Motor neuron (in vitro differentiated cells): ENCODE data around the gene NPAS3. TPM values are rescaled to one million over a fixed set of nuclear protein-coding genes. Genes with fewer than 3 reads are reported as not detected.
"Not testable (repeated sequence)": the region's sequence is repeated elsewhere in the genome, so short reads cannot be mapped to it uniquely, and the experiment has no call there.

ENCODE experiments used
- ATAC-seq, 8 experiments: fragments of 200-7000 bp; cut with Tn5 transposase; replicated peaks in 6 of 8; 2 replicates each; pipeline ENCODE4 v1.8.0; 2021; ENCODE audit warnings: mild to moderate bottlenecking in 8 of 8, moderate library complexity in 8 of 8
- H3K27ac ChIP-seq, 2 donors: fragments of 250-450 bp; sonication (Bioruptor Pico); 2 replicates each; pipeline ENCODE4 v1.9.0; 2021; ENCODE audit warnings: antibody characterized with exemption in 2 of 2, mild to moderate bottlenecking in 2 of 2, moderate library complexity in 1 of 2
- H3K4me1 ChIP-seq, 2 donors: fragments of 250-450 bp; sonication (Bioruptor Pico); replicated peaks in 1 of 2; 2 replicates each; pipeline ENCODE4 v1.6.1; 2021; ENCODE audit warnings: antibody characterized with exemption in 2 of 2, mild to moderate bottlenecking in 2 of 2, moderate library complexity in 1 of 2
- H3K4me3 ChIP-seq, 5 donors: fragments of 250-450 bp; sonication (Bioruptor Pico); 2 replicates each; pipeline ENCODE4 v1.9.0; 2021; ENCODE audit warnings: antibody characterized with exemption in 5 of 5, mild to moderate bottlenecking in 5 of 5, moderate library complexity in 4 of 5
- WGBS, 10 experiments: fragments of 450-650 bp; shearing (Covaris generic); methylation state at CpG; one replicate each; pipeline ENCODE4 v1.0.0; 2022; 5-methylcytosine and 5-hydroxymethylcytosine counted together
- in situ Hi-C, 9 experiments: fragments of 400-800 bp; cut with MboI; loops; one replicate each; pipeline ENCODE4 v1.15.0; 2021; ENCODE audit warnings: low sequenced_read_pairs in 9 of 9, low pct_unique_long_range_greater_than_20kb in 2 of 9; ENCODE audit not compliant: unreplicated experiment in 9 of 9
- total RNA-seq, 8 experiments: library from RNA; unstranded; fragments of 300-600 nt; gene quantifications; 2 replicates each; pipeline versions ENCODE4 v1.2.3 to v1.2.4, GENCODE V29; 2022

Gene NPAS3
- total RNA-seq, 8 experiments from 2014 or later = 0.22 to 45.8 (median 11.7) TPM; not detected in 1

GRCh38 chr14:33063521-33063920, 124.8 kb downstream of the NPAS3 start:
- Histone ChIP-seq H3K4me3 (no peak overlapping the region), H3K4me1 (peaks cover 6 to 16% of the 10 kb centered on the region in 2 donors), H3K27ac (no peak overlapping the region)
- ATAC-seq = no peak
- WGBS, 10 experiments = 85 to 100% (median 97%) methylated on average over 2 to 4 of the region's 4 CpGs; no CpG with 5 or more reads in 1 of the 10 experiments
- in situ Hi-C loops = no loop called here

DNA sequence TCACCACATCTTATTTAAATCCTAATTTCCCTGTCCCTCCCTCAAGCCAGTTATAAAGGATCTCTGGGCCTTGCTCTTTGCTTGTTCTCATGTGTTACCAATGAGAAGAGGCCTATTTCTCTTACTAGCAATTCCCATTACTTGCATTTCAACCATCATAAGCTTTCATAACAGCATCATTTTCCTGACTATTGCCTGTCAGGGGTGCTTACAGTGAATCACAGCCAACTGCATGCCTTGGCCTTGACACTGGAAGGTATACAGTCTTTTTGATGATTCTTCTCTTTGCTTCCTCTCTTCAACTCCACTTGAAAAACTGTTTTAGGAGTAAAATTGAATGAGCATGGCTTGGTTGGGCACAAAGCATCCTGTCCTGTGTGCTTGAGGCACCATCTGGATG, 127.0 kb downstream of the NPAS3 start:
- Histone ChIP-seq H3K27ac (no peak overlapping the region), H3K4me1 (peaks cover 10 to 23% of the 10 kb centered on the region in 2 donors), H3K4me3 (no peak overlapping the region)
- ATAC-seq = no peak
- in situ Hi-C loops = no loop called here

DNA sequence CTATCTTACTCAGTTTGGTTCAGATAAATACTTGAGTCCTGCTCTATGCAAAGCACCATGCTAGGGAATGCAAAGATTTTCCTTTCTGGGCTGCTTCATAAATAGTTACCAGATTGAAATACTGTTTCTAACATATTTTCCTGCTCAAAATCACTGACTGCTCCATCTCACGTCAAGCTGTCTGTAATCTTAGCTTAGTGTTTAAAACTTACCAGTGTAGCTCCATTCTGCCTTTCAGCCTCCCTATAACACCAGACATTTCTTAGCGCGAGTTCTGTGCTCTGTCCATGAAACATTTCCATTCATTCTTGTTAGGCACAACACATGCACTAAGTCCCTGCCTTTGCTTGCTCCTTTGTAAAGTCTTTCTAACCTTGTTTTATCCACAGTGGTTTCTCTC, 129.4 kb downstream of the NPAS3 start:
- 57 to 100% (median 98%) methylated on average over 1 to 3 of the region's 3 CpGs for WGBS, 10 experiments
- Histone ChIP-seq H3K4me1 (peaks cover 16% of the 10 kb centered on the region in 2 donors), H3K4me3 (no peak overlapping the region), H3K27ac (no peak overlapping the region)
- ATAC-seq = no peak
- in situ Hi-C loops = no loop called here

GRCh38 chr14:33068626-33069025, 129.9 kb downstream of the NPAS3 start:
- Histone ChIP-seq H3K27ac (no peak overlapping the region), H3K4me3 (no peak overlapping the region), H3K4me1 (peaks cover 16% of the 10 kb centered on the region in 2 donors)
- peak in 1 of 8 experiments; percentile 28 for ATAC-seq
- in situ Hi-C loops = no loop called here
- 63 to 100% (median 83%) methylated on average over 1 to 5 of the region's 6 CpGs; no CpG with 5 or more reads in 1 of the 10 experiments for WGBS, 10 experiments

- ATAC-seq = peak in 5 of 8 experiments; percentile 27 to 77 (median 47)
- Histone ChIP-seq H3K4me3 (no peak overlapping the region), H3K4me1 (peaks cover 16% of the 10 kb centered on the region in 2 donors), H3K27ac (no peak overlapping the region)
- in situ Hi-C loops = no loop called here
- WGBS, 10 experiments = 46 to 96% (median 80%) methylated on average over 1 to 5 of the region's 5 CpGs; no CpG with 5 or more reads in 1 of the 10 experiments
Measured at GRCh38 chr14:33070475-33070874, 131.8 kb downstream of the NPAS3 start.

DNA sequence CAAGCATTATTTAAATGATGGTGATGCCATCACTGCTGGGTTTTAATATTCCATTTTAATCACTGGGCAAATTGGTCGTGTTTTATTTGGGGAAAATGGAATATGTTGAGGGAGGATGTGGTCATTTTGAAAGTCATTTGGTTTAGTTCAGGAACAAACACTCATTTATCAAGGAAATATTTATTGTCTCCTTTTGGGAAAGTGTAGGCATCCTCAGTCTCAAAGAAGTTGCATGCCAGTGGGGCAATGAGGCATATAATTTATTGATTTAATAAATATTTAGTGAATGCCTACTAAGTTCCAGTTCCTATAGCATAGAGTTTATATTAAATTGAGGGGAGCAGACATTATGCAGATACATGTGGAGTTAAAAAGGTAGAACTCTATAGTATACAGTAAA, 134.3 kb downstream of the NPAS3 start:
- 0 to 88% (median 56%) methylated on average over 1 of the region's 1 CpG; no CpG with 5 or more reads in 3 of the 10 experiments for WGBS, 10 experiments
- no peak for ATAC-seq
- no peak overlapping the region for H3K27ac ChIP-seq
- H3K4me1 ChIP-seq = peaks cover 9 to 10% of the 10 kb centered on the region in 2 donors
- in situ Hi-C loops = no loop called here
- no peak overlapping the region for H3K4me3 ChIP-seq

GRCh38 chr14:33081259-33081658, 142.6 kb downstream of the NPAS3 start:
- 78 to 100% (median 94%) methylated on average over 1 of the region's 1 CpG; no CpG with 5 or more reads in 4 of the 10 experiments for WGBS, 10 experiments
- Histone ChIP-seq H3K4me3 (no peak overlapping the region), H3K4me1 (no peaks in the 10 kb centered on the region), H3K27ac (no peak overlapping the region)
- ATAC-seq = no peak
- in situ Hi-C loops = no loop called here

DNA sequence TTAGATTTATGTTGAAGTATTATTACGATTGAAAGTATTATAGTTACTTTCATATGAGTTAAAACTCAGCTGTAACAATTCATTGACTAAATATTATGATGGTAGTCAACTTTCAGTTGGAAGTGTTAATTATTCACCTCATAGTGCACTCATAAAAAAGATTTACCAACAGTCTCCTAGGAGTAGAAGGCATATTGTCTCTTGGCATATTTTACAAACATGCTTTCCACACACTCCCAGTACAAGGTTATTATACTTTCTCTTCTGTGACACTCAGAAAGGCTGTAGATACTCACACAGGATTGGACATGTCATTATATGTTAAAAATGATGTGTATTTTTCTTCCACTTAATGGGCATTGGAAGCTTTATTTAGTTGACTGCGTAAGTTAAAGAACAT, 147.1 kb downstream of the NPAS3 start:
- no peak for ATAC-seq
- Histone ChIP-seq H3K4me3 (no peak overlapping the region), H3K27ac (no peak overlapping the region), H3K4me1 (no peaks in the 10 kb centered on the region)
- 0 to 100% (median 91%) methylated on average over 1 to 2 of the region's 2 CpGs; no CpG with 5 or more reads in 1 of the 10 experiments for WGBS, 10 experiments
- in situ Hi-C loops = no loop called here

GRCh38 chr14:33088274-33088673, 149.6 kb downstream of the NPAS3 start:
- 24 to 100% (median 58%) methylated on average over 1 to 6 of the region's 11 CpGs; no CpG with 5 or more reads in 4 of the 10 experiments for WGBS, 10 experiments
- H3K4me3 ChIP-seq, ATAC-seq, H3K27ac ChIP-seq, H3K4me1 ChIP-seq, in situ Hi-C loops: not testable (repeated sequence)

DNA sequence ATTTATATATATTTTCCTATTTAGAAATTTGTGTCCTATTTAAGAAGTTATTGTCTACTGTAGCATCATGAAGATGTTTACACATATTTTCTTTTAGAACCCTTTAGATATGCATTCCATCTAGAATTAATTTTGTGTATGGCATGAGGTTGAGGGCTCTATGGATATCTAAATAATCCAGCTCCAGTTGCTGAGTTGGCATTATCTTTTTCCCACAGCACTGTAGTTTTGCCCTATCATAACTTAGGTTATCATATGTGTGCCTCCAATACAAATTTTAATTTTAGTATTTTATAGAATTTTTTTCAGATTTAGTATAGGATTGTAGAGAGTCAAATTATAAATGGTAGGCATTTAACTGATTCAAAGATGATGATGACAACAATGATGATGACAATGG, 159.3 kb downstream of the NPAS3 start:
- no peak overlapping the region for H3K27ac ChIP-seq
- ATAC-seq = no peak
- no peak overlapping the region for H3K4me3 ChIP-seq
- H3K4me1 ChIP-seq = peaks cover 0 to 11% of the 10 kb centered on the region in 2 donors
- in situ Hi-C loops = no loop called here

DNA sequence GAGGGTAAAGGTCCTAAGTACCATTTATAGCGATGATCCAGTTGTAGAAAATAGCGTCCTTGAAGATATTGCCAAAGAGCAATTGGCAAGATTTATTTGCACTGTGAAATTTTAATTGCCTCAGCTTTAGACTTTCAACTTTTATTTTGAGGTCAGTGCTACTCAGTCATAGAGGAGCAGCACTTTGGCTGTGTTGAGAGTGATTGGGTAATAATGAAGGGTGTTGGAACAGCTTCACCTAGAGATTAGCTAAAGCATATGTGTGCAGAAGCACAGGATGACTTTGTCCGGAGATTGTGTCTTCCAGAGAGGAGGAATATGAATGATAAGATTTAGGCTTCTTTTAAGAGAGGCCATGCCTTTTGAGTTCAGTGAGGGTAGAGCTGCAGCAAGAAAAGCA, 164.8 kb downstream of the NPAS3 start:
- H3K27ac ChIP-seq = no peak overlapping the region
- ATAC-seq = peak in 5 of 8 experiments; percentile 50 to 83 (median 60)

GRCh38 chr14:33103966-33104365, 165.3 kb downstream of the NPAS3 start:
- H3K4me3 ChIP-seq = no peak overlapping the region
- no peak overlapping the region for H3K27ac ChIP-seq
- ATAC-seq = peak in 2 of 8 experiments; percentile 24 to 45
- WGBS, 10 experiments = 10 to 100% (median 86%) methylated on average over 1 to 2 of the region's 2 CpGs; no CpG with 5 or more reads in 1 of the 10 experiments
- H3K4me1 ChIP-seq = peaks cover 0 to 21% of the 10 kb centered on the region in 2 donors
- in situ Hi-C loops = no loop called here

More for the DNA sequence above, 164.8 kb downstream of the NPAS3 start:
- in situ Hi-C loops = no loop called here
- Histone ChIP-seq H3K4me1 (peaks cover 0 to 21% of the 10 kb centered on the region in 2 donors), H3K4me3 (no peak overlapping the region)
- WGBS, 10 experiments = 0 to 92% (median 79%) methylated on average over 1 to 3 of the region's 3 CpGs; no CpG with 5 or more reads in 1 of the 10 experiments

DNA sequence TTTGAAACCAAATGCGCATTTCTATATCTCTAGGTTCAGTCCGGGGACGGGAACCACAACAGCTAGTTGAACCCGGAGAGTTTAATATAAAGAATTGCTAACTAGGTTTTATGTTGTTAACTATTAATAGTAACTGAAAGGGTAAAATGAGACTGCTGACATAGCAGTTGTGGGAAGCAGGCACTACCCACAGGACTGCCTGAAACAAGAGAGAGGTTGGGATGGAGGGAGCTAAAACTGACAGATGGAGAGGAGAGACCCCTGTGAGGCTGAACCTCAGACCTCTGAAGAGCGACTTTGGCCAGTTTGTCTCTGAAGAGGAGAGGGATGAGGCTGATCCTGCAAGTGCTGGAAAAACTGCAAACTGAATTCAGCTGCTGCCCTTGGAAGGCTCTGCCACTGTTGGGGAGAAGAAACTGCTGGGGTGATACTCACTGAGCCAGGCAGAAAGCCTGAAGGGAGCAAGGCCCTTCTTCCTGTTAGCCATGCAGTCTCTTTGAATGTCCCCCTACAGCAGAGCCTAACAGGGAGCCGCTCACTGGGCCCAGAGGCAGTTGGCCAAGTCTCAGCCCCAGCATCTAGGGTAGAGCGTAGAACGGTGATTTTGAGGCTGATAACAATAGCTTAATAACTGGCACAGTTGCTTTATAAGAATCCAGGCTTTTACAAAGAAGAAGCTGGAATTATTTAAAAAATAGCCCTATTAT, 172.2 kb downstream of the NPAS3 start:
- in situ Hi-C loops = no loop called here
- Histone ChIP-seq H3K4me1 (peaks cover 7 to 12% of the 10 kb centered on the region in 2 donors), H3K27ac (peak overlapping the region in 1 of 2 donors; percentile 59), H3K4me3 (no peak overlapping the region)
- peak in 5 of 8 experiments; percentile 17 to 83 (median 50) for ATAC-seq
- 44 to 76% (median 55%) methylated on average over 2 to 7 of the region's 8 CpGs; no CpG with 5 or more reads in 2 of the 10 experiments for WGBS, 10 experiments

- WGBS, 10 experiments = 17 to 100% (median 77%) methylated on average over 1 to 3 of the region's 3 CpGs
- ATAC-seq = peak in 1 of 8 experiments; percentile 23
Measured at GRCh38 chr14:33114331-33114730, 175.7 kb downstream of the NPAS3 start.

More at GRCh38 chr14:33114331-33114730, 175.7 kb downstream of the NPAS3 start:
- in situ Hi-C loops = no loop called here
- Histone ChIP-seq H3K27ac (no peak overlapping the region), H3K4me1 (peaks cover 15 to 20% of the 10 kb centered on the region in 2 donors), H3K4me3 (no peak overlapping the region)
